ENCODE results near the gene IQSEC1.

- TF ChIP-seq, protein P1, sequence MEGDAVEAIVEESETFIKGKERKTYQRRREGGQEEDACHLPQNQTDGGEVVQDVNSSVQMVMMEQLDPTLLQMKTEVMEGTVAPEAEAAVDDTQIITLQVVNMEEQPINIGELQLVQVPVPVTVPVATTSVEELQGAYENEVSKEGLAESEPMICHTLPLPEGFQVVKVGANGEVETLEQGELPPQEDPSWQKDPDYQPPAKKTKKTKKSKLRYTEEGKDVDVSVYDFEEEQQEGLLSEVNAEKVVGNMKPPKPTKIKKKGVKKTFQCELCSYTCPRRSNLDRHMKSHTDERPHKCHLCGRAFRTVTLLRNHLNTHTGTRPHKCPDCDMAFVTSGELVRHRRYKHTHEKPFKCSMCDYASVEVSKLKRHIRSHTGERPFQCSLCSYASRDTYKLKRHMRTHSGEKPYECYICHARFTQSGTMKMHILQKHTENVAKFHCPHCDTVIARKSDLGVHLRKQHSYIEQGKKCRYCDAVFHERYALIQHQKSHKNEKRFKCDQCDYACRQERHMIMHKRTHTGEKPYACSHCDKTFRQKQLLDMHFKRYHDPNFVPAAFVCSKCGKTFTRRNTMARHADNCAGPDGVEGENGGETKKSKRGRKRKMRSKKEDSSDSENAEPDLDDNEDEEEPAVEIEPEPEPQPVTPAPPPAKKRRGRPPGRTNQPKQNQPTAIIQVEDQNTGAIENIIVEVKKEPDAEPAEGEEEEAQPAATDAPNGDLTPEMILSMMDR (IDR thresholded peaks at IDR 0.05): no peak
- no peak for TF ChIP-seq EP300 (IDR thresholded peaks at IDR 0.05)
- no peak for TF ChIP-seq POLR2A (IDR thresholded peaks at IDR 0.05; ENCODE audit: low read depth)
Measured at GRCh38 chr3:13037458-13038117, 35.6 kb downstream of the IQSEC1 start.
